Skeletal muscle satellite cell (primary cell): Measurements from ENCODE around the gene SLC35A2.
A peak's percentile ranks its signal among the peaks of the same experiment; 100 is the strongest.

Experiments
- H3K27me3 ChIP-seq: 2 replicates; pipeline ENCODE4 v1.7.0; 2013; ENCODE audit warnings: low read length; ENCODE audit not compliant: control insufficient read depth, insufficient read depth
- H3K36me3 ChIP-seq: 2 replicates; pipeline ENCODE4 v1.7.0; 2013; ENCODE audit warnings: mild to moderate bottlenecking, control low read depth, low read length; ENCODE audit not compliant: insufficient read depth
- H3K4me1 ChIP-seq: 2 replicates; pipeline ENCODE4 v1.7.0; 2013; ENCODE audit warnings: low read length; ENCODE audit not compliant: control insufficient read depth, insufficient read depth
- H3K4me2 ChIP-seq: 2 replicates; pipeline ENCODE4 v1.7.0; 2013; ENCODE audit warnings: mild to moderate bottlenecking, low read length
- H3K4me3 ChIP-seq: 2 replicates; pipeline ENCODE4 v1.7.0; 2013; ENCODE audit warnings: low read length
- H3K9ac ChIP-seq: 2 replicates; pipeline ENCODE4 v1.7.0; 2013; ENCODE audit warnings: mild to moderate bottlenecking, low read depth, low read length, moderate library complexity
- H3K9me3 ChIP-seq: replicated peaks from 2 replicates; pipeline ENCODE4 v1.7.0; 2013; ENCODE audit warnings: mild to moderate bottlenecking, control low read depth, low read length

Gene SLC35A2

GRCh38 chrX:48909703-48910294, 1.6 kb downstream of the SLC35A2 start:
- H3K27me3 ChIP-seq = no peaks in the 10 kb centered on the region
- peak overlapping the region; percentile 91 for H3K9ac ChIP-seq
- peaks cover 6% of the 10 kb centered on the region for H3K4me1 ChIP-seq
- peak overlapping the region; percentile 81 for H3K4me2 ChIP-seq
- H3K36me3 ChIP-seq = peaks cover 3% of the 10 kb centered on the region
- H3K9me3 ChIP-seq = no peaks in the 10 kb centered on the region
- peak overlapping the region; percentile 93 for H3K4me3 ChIP-seq

GRCh38 chrX:48908600-48908999, 2.8 kb downstream of the SLC35A2 start:
- no peak overlapping the region for H3K4me2 ChIP-seq
- H3K4me3 ChIP-seq = no peak overlapping the region
- no peaks in the 10 kb centered on the region for H3K9me3 ChIP-seq
- no peaks in the 10 kb centered on the region for H3K27me3 ChIP-seq
- H3K9ac ChIP-seq = no peak overlapping the region
- H3K36me3 ChIP-seq = peaks cover 6% of the 10 kb centered on the region
- H3K4me1 ChIP-seq = peaks cover 6% of the 10 kb centered on the region

GRCh38 chrX:48905090-48905790, 6.2 kb downstream of the SLC35A2 start:
- Histone ChIP-seq H3K9ac (no peak overlapping the region), H3K4me2 (no peak overlapping the region), H3K36me3 (peaks cover 18% of the 10 kb centered on the region)

GRCh38 chrX:48904626-48905025, 6.8 kb downstream of the SLC35A2 start:
- no peak overlapping the region for H3K9ac ChIP-seq
- no peaks in the 10 kb centered on the region for H3K27me3 ChIP-seq
- no peaks in the 10 kb centered on the region for H3K9me3 ChIP-seq
- H3K36me3 ChIP-seq = peaks cover 18% of the 10 kb centered on the region
- H3K4me2 ChIP-seq = no peak overlapping the region
- H3K4me3 ChIP-seq = no peak overlapping the region
- no peaks in the 10 kb centered on the region for H3K4me1 ChIP-seq

More at GRCh38 chrX:48905090-48905790, 6.2 kb downstream of the SLC35A2 start:
- Histone ChIP-seq H3K4me3 (no peak overlapping the region), H3K4me1 (no peaks in the 10 kb centered on the region), H3K9me3 (no peaks in the 10 kb centered on the region), H3K27me3 (no peaks in the 10 kb centered on the region)

- Histone ChIP-seq H3K9me3 (no peaks in the 10 kb centered on the region), H3K27me3 (no peaks in the 10 kb centered on the region), H3K4me2 (no peak overlapping the region), H3K9ac (no peak overlapping the region), H3K36me3 (peaks cover 18% of the 10 kb centered on the region), H3K4me1 (no peaks in the 10 kb centered on the region), H3K4me3 (no peak overlapping the region)
Observed at GRCh38 chrX:48904180-48904579, 7.3 kb downstream of the SLC35A2 start.

- Histone ChIP-seq H3K9me3 (no peaks in the 10 kb centered on the region), H3K4me1 (no peaks in the 10 kb centered on the region), H3K36me3 (peaks cover 18% of the 10 kb centered on the region), H3K4me3 (no peak overlapping the region), H3K4me2 (no peak overlapping the region), H3K27me3 (no peaks in the 10 kb centered on the region), H3K9ac (no peak overlapping the region)
Observed at GRCh38 chrX:48903290-48903689, 8.2 kb downstream of the SLC35A2 start.

GRCh38 chrX:48902776-48903175, 8.7 kb downstream of the SLC35A2 start:
- Histone ChIP-seq H3K4me1 (no peaks in the 10 kb centered on the region), H3K27me3 (no peaks in the 10 kb centered on the region), H3K36me3 (peaks cover 18% of the 10 kb centered on the region), H3K4me2 (no peak overlapping the region), H3K9ac (no peak overlapping the region), H3K4me3 (no peak overlapping the region), H3K9me3 (no peaks in the 10 kb centered on the region)

- H3K9me3 ChIP-seq = no peaks in the 10 kb centered on the region
- H3K9ac ChIP-seq = no peak overlapping the region
- H3K4me1 ChIP-seq = no peaks in the 10 kb centered on the region
- no peak overlapping the region for H3K4me2 ChIP-seq
- H3K27me3 ChIP-seq = no peaks in the 10 kb centered on the region
- no peak overlapping the region for H3K4me3 ChIP-seq
- peaks cover 18% of the 10 kb centered on the region for H3K36me3 ChIP-seq
Observed at GRCh38 chrX:48902135-48902534, 9.3 kb downstream of the SLC35A2 start.

GRCh38 chrX:48901069-48901468, 10.4 kb downstream of the SLC35A2 start:
- Histone ChIP-seq H3K4me1 (peaks cover 6% of the 10 kb centered on the region), H3K4me2 (no peak overlapping the region), H3K27me3 (no peaks in the 10 kb centered on the region), H3K36me3 (peaks cover 15% of the 10 kb centered on the region), H3K9me3 (no peaks in the 10 kb centered on the region), H3K9ac (no peak overlapping the region), H3K4me3 (no peak overlapping the region)

GRCh38 chrX:48899078-48899410, 12.4 kb downstream of the SLC35A2 start:
- Histone ChIP-seq H3K4me2 (peak overlapping the region; percentile 3), H3K9ac (no peak overlapping the region), H3K4me3 (no peak overlapping the region), H3K9me3 (no peaks in the 10 kb centered on the region), H3K27me3 (no peaks in the 10 kb centered on the region), H3K4me1 (peaks cover 6% of the 10 kb centered on the region), H3K36me3 (peaks cover 14% of the 10 kb centered on the region)

GRCh38 chrX:48897625-48898306, 13.7 kb downstream of the SLC35A2 start, which contains the start of the genes PQBP1 and TIMM17B:
PQBP1 (plus strand) TSS chrX:48897930; CDS start chrX:48898510, 580 bp downstream.
TIMM17B (minus strand) TSS chrX:48897768; CDS start chrX:48897749, 19 bp downstream.
- Histone ChIP-seq H3K9ac (peak within 1 kb of the TSS; percentile 91), H3K27me3 (no peaks in the 10 kb centered on the region), H3K36me3 (peaks cover 14% of the 10 kb centered on the region), H3K9me3 (no peaks in the 10 kb centered on the region), H3K4me3 (peak within 1 kb of the TSS; percentile 81), H3K4me1 (peaks cover 6% of the 10 kb centered on the region), H3K4me2 (peak within 1 kb of the TSS; percentile 75)
